GM18873 (cell line): ENCODE results near the gene METTL4.

Source experiments
- ATAC-seq: cut with Tn5 transposase; IDR thresholded peaks from one replicate; pipeline ENCODE4 v1.9.1; 2021; ENCODE audit warnings: mild to moderate bottlenecking, moderate library complexity, moderate number of reproducible peaks; ENCODE audit not compliant: unreplicated experiment, low FRiP score

The METTL4 gene

DNA sequence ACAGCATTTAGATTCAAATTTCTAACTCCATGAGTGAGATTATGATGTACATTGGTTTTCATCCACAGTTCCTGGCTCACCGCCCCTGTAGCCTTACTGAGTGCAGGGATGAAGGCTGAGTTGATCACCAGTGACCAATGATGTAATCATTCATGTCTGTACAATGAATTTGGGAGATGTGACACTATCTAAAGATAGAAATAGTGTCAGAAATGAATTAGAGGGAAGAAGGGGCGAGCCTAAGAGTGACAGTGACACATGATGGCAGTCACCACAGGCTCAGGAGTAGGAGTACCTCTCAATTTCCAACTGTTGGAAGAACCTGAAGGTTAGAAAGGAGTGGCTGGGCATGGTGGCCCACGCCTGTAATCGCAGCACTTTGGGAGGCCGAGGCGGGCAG is 3.2 kb downstream of the METTL4 start:
- no peak for ATAC-seq

DNA sequence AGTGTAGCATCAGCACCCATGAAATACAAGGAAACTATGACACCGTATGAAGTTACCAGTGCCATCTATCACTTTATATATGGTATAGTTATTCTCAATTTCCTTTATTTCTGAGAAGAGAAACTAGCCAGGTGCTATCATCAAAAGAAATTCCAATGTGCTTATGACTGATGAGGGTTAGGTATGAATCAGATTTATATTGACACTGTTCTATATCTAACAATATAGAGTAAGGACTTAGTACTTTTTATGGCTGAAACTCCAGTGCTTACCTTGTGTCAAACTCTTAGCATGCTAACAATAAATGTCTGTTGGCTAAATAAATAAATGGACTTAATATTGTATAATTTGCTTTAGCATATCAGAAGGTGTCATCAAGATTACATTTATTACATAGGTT is 6.9 kb downstream of the METTL4 start:
- no peak for ATAC-seq

DNA sequence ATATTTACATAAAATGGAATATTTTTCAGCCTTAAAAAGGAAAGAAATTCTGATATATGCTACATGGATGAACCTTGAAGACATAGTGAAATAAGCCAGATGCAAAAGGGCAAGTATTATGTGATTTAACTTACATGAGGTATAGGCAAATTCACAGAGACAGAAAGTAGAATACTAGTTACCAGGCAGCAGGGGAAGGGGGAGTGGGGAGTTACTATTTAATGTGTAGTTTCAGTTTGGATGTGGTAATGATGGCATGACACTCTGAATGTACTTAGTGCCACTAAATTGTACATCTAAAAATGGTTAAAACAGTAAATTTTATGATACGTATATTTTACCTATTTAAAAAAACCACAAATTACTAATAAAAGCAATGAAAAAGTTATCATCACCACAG is 12.1 kb downstream of the METTL4 start:
- no peak for ATAC-seq

DNA sequence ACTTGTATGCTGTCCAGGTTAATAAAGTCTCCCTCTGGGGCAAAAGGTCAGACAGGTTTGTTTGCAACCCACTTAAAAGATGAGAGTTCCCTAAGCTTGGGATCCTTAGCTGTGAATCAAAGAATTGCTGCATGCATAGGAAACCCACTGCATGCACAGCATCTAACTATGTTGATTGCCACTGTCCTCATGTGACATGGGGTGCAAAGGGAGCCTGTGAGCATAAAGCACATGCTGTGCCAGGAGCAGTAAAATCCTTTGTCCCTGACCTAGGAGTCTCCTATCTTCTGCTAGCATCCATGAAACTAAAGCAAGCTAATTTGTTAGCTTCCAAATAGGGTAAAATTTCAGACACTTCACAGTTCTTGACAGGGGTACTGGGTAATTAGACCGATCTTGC is 13.8 kb downstream of the METTL4 start:
- ATAC-seq, result no peak

DNA sequence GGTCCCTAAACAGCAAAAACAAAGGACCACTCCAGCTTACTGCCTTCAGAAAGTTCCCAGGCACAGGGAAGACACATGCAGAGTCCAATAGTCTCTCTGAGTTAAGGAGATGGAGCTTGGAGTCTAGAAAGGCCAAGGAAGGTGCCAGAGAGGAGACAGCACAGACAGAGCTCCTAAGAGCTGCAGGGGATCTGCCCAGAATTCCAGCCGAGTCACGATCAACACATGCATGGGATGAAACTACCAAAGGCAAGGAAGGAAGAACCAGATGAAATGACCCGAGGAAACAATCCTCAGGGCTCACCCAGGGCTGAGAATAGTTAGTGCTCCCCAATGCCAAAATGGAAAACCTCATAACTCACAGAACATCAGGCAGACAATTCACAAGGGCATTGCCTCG is 15.4 kb downstream of the METTL4 start:
- no peak for ATAC-seq

DNA sequence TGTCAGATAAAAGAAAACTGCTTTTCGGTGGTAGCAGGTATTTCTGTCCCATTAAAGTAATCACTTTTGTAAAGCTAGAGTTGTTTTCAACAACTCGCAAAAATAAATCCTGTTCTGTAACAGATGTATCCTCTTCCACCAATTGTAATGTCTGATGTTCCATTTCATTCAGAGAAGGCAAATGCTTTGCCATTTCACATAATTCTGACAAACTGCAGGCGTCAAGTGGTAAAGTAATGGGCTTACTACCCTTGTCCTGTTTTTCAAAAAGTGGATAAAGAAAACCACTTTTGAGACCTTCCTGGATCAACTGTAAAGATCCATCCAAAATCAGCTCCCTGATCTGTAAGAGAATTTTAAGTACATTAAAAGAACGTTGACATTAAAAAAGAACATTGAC is 16.6 kb downstream of the METTL4 start:
- ATAC-seq, result no peak

DNA sequence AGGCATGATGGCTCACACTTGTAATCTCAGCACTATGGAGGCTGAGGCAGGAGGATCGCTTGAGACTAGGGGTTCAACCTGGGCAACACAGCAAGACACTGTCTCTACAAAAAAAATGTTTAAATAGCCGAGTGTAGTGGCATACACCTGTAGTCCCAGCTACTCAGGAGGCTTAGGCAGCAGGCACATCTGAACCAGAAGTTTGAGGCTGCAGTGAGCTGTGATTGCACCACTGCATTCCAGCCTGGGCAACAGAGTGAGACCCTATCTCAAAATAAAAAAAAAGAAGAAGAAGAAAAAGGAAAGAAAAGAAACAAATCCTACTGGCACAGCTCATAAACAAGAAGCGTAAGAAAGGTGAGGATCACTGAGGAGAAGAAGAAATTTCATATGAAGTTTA is 19.9 kb downstream of the METTL4 start:
- no peak for ATAC-seq

DNA sequence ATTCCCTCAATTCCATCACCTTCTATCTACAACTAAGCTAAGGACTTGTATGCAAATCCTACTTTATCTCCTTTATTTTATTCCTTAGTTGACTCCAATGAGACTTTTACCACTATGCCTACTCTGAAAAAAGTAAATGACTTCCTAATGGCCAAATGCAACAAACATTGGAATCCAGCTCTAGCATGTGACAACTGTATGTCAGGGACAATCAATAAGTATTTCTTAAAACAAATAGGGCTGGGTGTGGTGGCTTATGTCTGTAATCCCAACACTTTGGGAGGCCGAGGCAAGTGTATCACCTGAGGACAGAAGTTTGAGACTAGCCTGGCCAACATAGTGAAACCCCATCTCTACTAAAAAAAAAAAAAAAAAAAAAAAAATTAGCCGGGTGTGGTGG is 21.8 kb downstream of the METTL4 start:
- ATAC-seq, result no peak

DNA sequence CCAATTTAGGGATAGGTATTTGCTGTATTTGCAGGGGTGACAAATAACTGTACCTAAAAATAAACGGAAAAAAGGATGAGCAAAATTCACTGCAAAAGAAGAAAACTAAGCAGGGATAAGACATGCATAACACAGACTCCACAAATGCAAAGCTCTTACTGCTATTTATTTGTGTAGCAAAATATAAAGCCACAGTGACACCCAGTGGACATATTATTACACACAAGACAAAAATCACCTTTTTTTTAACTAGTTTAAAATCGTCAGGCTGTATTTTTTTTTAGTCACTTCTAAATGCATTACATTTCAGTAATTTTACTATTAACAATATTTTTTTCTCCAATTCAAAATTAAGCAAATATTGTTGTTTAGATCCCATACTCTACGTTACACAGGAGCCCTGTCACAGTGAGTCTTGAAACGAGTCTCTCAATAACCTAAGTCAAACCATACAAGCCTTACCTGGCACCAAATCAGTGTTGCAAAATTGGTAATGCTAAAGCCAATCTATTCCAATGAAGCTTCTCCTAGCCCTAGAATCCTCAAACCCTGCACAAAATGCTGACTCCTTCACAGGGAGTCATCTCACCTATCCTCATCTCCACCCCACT is 23.7 kb downstream of the METTL4 start:
- ATAC-seq, result peak; percentile 52

DNA sequence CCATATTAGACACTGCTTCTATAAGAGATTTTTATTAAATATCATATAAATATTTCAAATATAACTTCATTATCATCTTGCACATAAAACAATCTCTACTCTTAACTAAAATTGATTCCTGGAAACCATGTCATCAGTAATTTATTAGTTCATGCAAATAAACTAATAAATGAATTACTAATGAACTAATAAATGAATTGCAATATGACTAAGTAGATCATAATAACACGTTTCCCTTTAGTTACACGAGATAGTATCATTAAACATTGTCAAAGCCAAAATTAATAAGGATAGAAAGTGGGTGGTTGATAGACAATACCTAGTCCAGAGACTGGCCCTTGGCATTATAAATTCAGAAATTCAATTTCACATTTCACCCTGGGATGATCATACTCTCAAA is 26.1 kb downstream of the METTL4 start:
- no peak for ATAC-seq

DNA sequence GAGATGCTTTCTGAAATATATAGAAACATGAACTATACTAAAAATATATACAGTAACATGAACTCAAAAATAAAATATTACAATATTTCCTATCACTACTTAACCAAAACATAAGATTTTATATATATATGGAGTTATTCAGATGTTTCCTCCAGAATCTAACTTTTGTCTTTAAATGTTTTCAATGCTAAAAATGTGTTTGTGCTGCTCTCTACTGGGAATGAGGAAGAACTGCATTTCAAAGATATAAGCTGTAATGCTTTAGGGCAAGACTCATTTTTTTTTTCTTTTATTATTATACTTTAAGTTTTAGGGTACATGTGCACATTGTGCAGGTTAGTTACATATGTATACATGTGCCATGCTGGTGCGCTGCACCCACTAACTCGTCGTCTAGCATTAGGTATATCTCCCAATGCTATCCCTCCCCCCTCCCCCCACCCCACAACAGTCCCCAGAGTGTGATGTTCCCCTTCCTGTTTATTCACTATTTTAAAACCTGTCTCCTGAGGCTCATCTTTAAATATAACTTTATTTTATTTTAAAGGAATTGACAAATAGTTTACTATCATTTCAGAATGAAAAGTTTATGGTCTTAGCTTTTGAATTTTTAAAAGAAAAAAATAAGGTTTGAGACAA is 29.3 kb downstream of the METTL4 start:
- peak; percentile 73 for ATAC-seq

DNA sequence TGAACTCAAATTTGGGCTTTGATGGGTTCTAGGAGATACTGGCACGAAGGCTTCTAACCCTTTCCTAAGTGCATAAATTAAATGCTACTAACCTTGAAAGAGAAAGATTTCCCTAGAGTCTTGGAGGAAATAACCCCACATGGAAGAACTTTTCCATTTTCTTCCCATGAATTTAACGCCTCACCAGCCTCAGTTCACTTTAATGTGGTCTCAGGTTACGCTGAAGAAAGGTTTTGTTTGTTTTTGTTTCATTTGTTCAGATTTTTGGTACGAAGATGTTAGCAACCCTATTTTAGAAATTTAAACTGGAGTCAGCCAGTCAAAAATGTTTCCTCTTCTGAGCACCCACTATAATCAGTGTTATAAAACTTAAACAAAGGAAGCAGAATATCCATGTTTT is 30.7 kb downstream of the METTL4 start:
- no peak for ATAC-seq

DNA sequence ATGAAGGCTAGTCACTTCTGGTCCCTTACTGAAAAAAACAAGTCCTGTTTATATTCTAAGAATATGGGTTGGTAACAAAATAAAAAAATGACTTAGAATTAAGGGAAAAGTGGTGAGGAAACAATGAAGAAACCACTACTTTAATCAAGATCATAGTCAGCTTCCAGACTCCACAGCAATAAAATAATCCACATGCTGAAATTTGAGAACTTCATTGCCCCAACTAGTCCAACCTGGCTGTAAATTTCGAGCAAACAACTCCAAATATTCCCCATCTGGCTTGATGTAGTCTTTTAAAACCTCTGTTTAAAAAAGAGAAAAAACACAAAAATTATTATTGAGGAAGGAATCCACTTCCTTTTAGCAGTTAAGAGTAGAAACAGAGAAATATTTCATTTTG is 32.5 kb downstream of the METTL4 start:
- no peak for ATAC-seq

DNA sequence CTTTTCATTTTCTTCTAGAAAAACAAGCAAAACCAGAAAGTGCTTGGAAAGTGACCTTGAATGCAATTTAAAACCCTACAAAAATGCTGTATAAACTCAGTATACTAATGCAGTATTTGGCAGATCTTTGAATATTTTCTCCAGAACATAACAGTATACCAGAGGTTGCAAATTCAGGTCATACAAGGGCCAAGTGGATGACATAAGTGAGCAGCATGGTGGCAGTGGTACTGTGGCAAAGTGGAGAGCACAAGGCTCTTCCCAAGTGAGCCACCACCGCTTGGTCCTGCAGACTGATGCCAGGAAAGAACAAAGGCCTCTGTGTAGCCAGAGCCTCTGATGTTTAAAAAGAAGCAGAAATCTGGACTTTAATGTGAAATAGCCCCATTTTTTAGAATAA is 33.1 kb downstream of the METTL4 start:
- ATAC-seq, result no peak

DNA sequence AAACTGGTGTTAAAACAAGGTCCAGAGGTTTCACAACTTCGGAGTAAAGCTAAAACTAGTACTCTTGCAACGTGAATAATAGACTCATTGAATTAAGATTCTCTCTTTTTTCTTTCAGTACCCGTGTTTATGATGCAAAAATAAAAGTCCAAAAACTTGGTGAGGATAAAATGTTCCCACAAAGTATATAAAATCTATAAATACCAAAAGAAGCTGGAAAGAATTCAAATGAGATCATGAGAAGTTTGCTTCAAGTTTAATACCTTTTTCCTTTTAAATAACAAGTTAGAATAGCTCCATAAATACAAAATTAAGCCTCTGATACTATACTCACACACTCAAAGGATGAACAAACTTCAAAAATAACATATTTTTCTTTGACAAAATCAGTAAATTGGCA is 34.0 kb downstream of the METTL4 start:
- no peak for ATAC-seq

DNA sequence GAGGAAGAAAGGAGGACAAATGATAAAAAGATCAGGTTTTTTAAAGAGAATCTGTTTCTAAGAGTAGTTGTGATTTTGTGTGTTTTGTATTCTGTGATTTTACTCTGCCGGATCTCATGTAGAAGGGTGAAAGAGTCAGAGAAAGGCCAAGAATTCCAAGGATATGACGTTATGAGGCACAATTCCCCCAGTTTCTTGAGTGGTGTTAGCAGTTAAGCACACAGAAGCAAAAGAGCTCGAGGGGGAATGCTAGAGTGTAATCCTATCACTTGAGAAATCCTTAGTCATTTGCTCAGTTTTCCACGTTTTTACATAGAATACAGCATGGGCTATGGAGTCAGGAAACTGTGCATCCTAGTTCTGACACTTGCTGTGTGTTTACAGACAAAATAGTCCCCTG is 34.8 kb downstream of the METTL4 start:
- no peak for ATAC-seq

DNA sequence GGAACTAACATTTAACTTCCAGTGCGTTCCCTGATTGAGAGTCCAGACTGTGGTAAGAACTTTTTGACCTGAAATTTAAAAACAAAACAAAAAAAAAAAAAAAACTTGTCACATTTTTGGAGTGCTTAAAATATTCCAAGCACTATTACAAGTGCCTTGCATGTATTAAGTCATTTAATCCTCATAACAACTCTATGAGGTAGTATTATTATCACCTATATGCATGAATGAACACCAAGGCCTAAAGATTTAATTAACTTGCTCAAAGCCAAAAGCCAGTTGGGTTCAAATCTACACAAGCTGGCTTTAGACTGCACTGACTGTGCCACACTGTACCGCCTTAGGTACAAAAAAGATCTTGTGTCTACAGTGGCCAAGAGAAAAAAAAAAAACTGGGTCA is 35.2 kb downstream of the METTL4 start:
- ATAC-seq, result no peak

DNA sequence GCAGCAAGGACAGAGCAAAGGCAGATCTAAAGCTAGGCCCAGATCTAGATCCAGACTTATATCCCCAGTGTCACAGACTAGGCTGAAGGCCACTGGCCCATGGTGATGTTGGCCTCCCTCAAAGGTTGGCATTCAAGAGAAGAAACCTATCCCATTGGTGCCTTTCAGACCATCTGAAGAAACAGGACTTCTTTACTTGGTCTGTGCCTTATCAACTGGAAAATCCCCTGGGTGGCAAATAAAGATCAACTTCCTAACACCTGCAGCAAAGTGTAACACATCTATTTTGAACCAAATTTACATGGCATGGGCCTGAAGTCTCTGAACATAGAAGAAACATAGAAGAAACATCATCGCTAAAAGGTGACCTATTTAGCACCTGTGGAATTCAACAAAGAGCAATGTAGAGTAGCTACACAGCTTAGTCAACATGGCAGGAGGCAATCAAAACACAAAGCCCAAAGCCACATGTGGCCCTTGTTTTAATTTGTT is 35.8 kb downstream of the METTL4 start:
- no peak for ATAC-seq

DNA sequence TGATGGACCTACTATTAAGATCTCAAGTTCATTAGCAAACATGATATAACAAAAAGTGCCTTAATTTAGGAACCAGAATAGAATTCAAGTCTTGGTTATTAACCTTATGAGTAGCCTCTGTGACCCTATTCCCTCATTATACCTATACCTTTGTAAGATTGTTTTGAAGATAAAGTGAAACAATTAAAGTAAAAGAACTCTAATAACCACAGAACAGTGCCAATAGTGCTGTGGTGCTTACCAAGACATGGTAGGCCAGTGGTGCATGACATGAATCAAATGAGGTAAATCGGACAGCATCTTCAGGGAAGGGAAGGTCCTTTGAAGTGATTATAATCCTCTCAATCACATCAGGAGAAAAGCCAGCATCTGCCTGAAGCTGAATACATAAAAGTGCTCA is 36.4 kb downstream of the METTL4 start:
- ATAC-seq, result no peak

DNA sequence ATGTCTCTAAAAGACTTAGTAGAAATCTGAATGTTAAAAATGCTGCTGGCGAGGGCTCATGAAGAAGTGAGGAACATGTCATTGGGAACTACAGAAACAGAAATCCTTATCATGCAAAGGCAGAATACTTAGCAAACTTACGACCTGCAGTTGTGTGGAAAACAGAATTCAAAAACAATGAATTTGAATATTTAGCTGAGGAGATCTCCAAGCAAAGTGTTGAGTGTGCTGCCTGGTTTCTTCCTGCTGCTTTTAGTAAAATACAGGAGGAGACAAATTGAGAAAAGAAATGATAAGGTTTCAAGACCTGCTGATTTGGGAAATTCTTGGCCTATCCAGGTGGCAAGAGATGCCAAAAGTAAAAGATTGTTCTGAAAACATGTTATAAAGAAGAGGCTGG is 38.5 kb downstream of the METTL4 start:
- ATAC-seq, result no peak

DNA sequence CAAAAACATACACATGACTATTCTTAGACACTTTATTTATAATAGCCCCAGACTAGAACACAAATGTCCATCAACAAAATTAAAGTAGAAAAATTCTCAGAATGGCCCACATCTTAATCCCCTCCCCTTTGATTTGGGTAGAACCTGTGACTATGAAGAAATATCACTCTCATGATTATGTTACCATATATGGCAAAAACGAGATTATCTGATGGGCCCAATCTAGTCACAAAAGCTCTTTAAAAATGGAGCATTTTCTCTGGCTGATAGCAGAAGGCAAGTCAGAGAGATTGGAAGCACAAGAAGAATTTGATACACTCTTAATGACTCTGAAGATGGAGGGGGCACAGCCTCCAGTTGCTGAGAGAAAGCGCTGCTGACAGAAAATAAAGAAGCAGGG is 39.6 kb downstream of the METTL4 start:
- ATAC-seq, result no peak

DNA sequence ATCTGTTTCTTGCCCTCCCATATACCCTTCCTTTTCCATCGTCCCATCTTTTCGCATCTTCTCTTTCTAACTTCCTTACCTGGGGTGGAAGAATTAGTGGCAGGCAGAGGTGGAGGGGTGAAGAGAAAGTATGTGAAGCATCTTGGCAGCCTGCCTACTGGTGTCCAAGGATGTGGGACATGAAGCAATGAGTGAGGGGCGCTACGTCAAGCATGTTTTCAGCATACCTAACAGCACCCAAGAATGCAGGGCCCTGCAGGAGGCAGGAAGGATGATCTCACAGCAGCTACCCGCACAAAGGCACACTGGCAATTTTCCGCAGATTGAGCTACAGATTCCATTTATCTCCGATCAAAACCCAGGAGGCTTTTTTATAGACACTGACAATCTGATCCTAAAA is 42.2 kb downstream of the METTL4 start:
- ATAC-seq, result no peak

DNA sequence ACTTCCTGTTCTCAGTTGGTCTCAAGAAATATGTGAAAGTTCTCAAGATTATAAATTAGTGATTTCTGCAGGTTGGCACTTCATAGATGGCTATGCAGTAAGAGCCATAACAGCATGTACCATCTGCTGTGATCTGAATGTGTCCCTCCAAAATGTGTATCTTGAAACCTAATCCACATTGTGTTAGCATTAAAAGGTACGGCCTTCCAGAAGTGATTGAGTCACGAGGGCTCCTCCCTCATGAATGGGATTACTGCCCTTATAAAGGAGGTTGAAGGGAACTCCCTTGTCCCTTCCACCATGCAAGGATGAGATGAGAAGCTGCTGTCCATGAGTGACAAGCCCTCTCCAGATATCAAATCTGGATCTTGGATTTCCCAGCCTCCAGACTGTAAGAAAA is 45.0 kb downstream of the METTL4 start:
- no peak for ATAC-seq
